HG02798 (cell line): ENCODE measurements around the gene GNAQ.

ENCODE experiments used
- ATAC-seq: cut with Tn5 transposase; IDR thresholded peaks from one replicate; pipeline ENCODE4 v1.9.1; 2021; ENCODE audit warnings: mild to moderate bottlenecking; ENCODE audit not compliant: unreplicated experiment, poor library complexity

The GNAQ gene

GRCh38 chr9:78032730-78033457 is 1.3 kb upstream of the GNAQ start:
- no peak for ATAC-seq

- no peak for ATAC-seq
Observed at GRCh38 chr9:78031893-78032729, 500 bp upstream of the GNAQ start.

- no peak for ATAC-seq
Observed at GRCh38 chr9:78030553-78031443, 813 bp downstream of the GNAQ start.

GRCh38 chr9:78030296-78030552 is 1.4 kb downstream of the GNAQ start:
- no peak for ATAC-seq

GRCh38 chr9:78029551-78030295 is 1.9 kb downstream of the GNAQ start:
- no peak for ATAC-seq

- no peak for ATAC-seq
Observed at GRCh38 chr9:78028926-78029325, 2.7 kb downstream of the GNAQ start.

- no peak for ATAC-seq
Observed at GRCh38 chr9:78026947-78027346, 4.7 kb downstream of the GNAQ start.

- no peak for ATAC-seq
Observed at GRCh38 chr9:78026416-78026815, 5.2 kb downstream of the GNAQ start.

- no peak for ATAC-seq
Observed at GRCh38 chr9:78025186-78025585, 6.4 kb downstream of the GNAQ start.

GRCh38 chr9:78023003-78023741 is 8.4 kb downstream of the GNAQ start:
- no peak for ATAC-seq

- no peak for ATAC-seq
Observed at GRCh38 chr9:78021697-78022096, 9.9 kb downstream of the GNAQ start.

GRCh38 chr9:78017190-78017693 is 14.4 kb downstream of the GNAQ start:
- ATAC-seq: no peak

- ATAC-seq: no peak
Observed at GRCh38 chr9:78015241-78015640, 16.4 kb downstream of the GNAQ start.

GRCh38 chr9:78014776-78015175 is 16.8 kb downstream of the GNAQ start:
- no peak for ATAC-seq

GRCh38 chr9:78013934-78014333 is 17.7 kb downstream of the GNAQ start:
- no peak for ATAC-seq

- ATAC-seq: no peak
Observed at GRCh38 chr9:78011049-78011448, 20.6 kb downstream of the GNAQ start.

- ATAC-seq: no peak
Observed at GRCh38 chr9:78010445-78010844, 21.2 kb downstream of the GNAQ start.

- no peak for ATAC-seq
Observed at GRCh38 chr9:78009186-78009585, 22.4 kb downstream of the GNAQ start.

- no peak for ATAC-seq
Observed at GRCh38 chr9:78006734-78007133, 24.9 kb downstream of the GNAQ start.
